Hepatocyte (in vitro differentiated cells): ENCODE results near the gene ABR. TPM values are rescaled to one million over a fixed set of nuclear protein-coding genes. Genes with fewer than 3 reads are reported as not detected.

ENCODE experiments used
- DNase-seq: peaks from one replicate; pipeline ENCODE4 v3.0.0-alpha.2; 2016; ENCODE audit warnings: low spot score
- H2AFZ ChIP-seq: fragments of 200-600 bp; sonication (generic); 2 replicates; pipeline ENCODE4 v1.6.0; 2016; ENCODE audit warnings: antibody characterized with exemption, mild to moderate bottlenecking
- H3K27ac ChIP-seq: fragments of 200-600 bp; sonication (generic); 2 replicates; pipeline ENCODE4 v1.5.1; 2016; ENCODE audit warnings: mild to moderate bottlenecking
- H3K27me3 ChIP-seq: fragments of 200-600 bp; sonication (generic); 2 replicates; pipeline ENCODE4 v1.6.1; 2016
- H3K36me3 ChIP-seq: fragments of 200-600 bp; sonication (generic); replicated peaks from 2 replicates; pipeline ENCODE4 v1.5.1; 2016; ENCODE audit warnings: low read depth; ENCODE audit not compliant: insufficient read depth
- H3K4me1 ChIP-seq: fragments of 200-600 bp; sonication (generic); 2 replicates; pipeline ENCODE4 v1.5.1; 2016; ENCODE audit warnings: mild to moderate bottlenecking, moderate library complexity; ENCODE audit not compliant: insufficient read depth
- H3K4me2 ChIP-seq: fragments of 200-600 bp; sonication (generic); 2 replicates; pipeline ENCODE4 v1.6.0; 2016
- H3K4me3 ChIP-seq: fragments of 200-600 bp; sonication (generic); 2 replicates; pipeline ENCODE4 v1.5.1; 2016; ENCODE audit warnings: mild to moderate bottlenecking
- H3K79me2 ChIP-seq: fragments of 200-600 bp; sonication (generic); 2 replicates; pipeline ENCODE4 v1.6.0; 2017; ENCODE audit warnings: mild to moderate bottlenecking
- H3K9me2 ChIP-seq: fragments of 200-600 bp; sonication (generic); replicated peaks from 2 replicates; pipeline ENCODE4 v1.6.0; 2017; ENCODE audit warnings: mild to moderate bottlenecking; ENCODE audit not compliant: insufficient read depth
- H3K9me3 ChIP-seq: fragments of 200-600 bp; sonication (generic); 2 replicates; pipeline ENCODE4 v1.5.1; 2016; ENCODE audit warnings: low read depth, mild to moderate bottlenecking
- H4K20me1 ChIP-seq: fragments of 200-600 bp; sonication (generic); 2 replicates; pipeline ENCODE4 v1.6.0; 2016; ENCODE audit warnings: mild to moderate bottlenecking; ENCODE audit not compliant: insufficient read depth, poor library complexity, severe bottlenecking
- CTCF ChIP-seq: fragments of 200-600 bp; sonication (generic); IDR thresholded peaks from 2 replicates; pipeline ENCODE4 v1.5.1; 2016; ENCODE audit warnings: antibody characterized with exemption, mild to moderate bottlenecking; ENCODE audit not compliant: poor library complexity
- EZH2 ChIP-seq: fragments of 200-600 bp; sonication (generic); IDR thresholded peaks from 2 replicates; pipeline ENCODE4 v1.6.1; 2016; ENCODE audit warnings: antibody characterized with exemption, mild to moderate bottlenecking, borderline replicate concordance
- EZH2phosphoT487 ChIP-seq: fragments of 200-600 bp; sonication (generic); IDR thresholded peaks from one replicate; pipeline ENCODE4 v1.6.1; 2018; ENCODE audit warnings: antibody characterized with exemption, mild to moderate bottlenecking, low read depth, moderate library complexity; ENCODE audit not compliant: unreplicated experiment, severe bottlenecking
- WGBS: methylation state at CpG from one replicate; pipeline ENCODE4 v1.1.6; 2016; ENCODE audit warnings: low lambda C conversion rate; ENCODE audit errors: missing lambda C conversion rate; 5-methylcytosine and 5-hydroxymethylcytosine counted together
- polyA plus RNA-seq: library from polyadenylated mRNA; unstranded; fragments of >200 nt; fragmentation: Nextera tagmentation; extraction: Ambion mirVana; gene quantifications from 2 replicates; pipeline ENCODE4 v1.2.1, GENCODE V29; 2016
- total RNA-seq: library from RNA; depleted of rRNA; stranded (reverse); fragments of >200 nt; gene quantifications from 2 replicates; pipeline ENCODE4 v1.2.3, GENCODE V29; 2014

Gene ABR
- total and polyA plus RNA-seq, 2 experiments from 2014 or later, result 26.8 to 51.5 TPM

DNA sequence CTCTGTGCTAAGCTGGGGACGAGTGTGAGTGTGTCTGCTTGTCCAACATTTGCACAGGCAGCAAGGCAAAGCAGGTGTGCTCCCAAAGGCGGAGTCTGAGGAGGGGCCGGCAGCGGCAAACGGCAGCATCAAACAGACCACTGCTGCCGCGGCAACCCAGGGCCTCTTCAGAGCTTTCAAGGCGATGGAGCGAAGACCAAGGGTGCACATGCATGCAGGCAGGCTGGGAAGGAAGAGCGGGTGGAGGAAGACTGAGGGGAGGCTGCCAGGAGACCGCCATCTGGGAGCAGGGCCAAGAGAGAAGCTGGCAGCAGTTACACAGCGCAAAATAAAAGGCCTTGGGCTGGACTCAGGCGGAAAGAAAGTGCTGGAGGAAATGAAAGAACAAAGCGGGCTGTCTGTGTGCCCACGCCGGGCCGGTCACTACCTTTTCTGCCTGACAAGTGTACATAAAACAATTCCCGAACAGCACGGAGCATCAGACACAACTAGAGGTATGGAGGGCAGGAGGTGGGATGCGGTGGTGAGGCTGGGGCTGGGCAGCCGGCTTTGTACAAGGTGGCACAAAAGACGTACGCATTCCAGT lies 174.3 kb downstream of the ABR start:
- peak overlapping the region; percentile 41 for H3K4me2 ChIP-seq
- H3K27me3 ChIP-seq, result no peaks in the 10 kb centered on the region
- H3K9me3 ChIP-seq, result no peaks in the 10 kb centered on the region
- no peak overlapping the region for H2AFZ ChIP-seq
- TF ChIP-seq EZH2phosphoT487 (no peak), CTCF (no peak), EZH2 (no peak)
- 70% methylated on average over 23 of the region's 23 CpGs for WGBS
- no peaks in the 10 kb centered on the region for H4K20me1 ChIP-seq
- peaks cover 51% of the 10 kb centered on the region for H3K4me1 ChIP-seq
- peak overlapping the region; percentile 83 for H3K27ac ChIP-seq
- peak; percentile 53 for DNase-seq
- H3K36me3 ChIP-seq, result no peaks in the 10 kb centered on the region
- no peak overlapping the region for H3K4me3 ChIP-seq
- H3K79me2 ChIP-seq, result no peaks in the 10 kb centered on the region
- no peaks in the 10 kb centered on the region for H3K9me2 ChIP-seq

DNA sequence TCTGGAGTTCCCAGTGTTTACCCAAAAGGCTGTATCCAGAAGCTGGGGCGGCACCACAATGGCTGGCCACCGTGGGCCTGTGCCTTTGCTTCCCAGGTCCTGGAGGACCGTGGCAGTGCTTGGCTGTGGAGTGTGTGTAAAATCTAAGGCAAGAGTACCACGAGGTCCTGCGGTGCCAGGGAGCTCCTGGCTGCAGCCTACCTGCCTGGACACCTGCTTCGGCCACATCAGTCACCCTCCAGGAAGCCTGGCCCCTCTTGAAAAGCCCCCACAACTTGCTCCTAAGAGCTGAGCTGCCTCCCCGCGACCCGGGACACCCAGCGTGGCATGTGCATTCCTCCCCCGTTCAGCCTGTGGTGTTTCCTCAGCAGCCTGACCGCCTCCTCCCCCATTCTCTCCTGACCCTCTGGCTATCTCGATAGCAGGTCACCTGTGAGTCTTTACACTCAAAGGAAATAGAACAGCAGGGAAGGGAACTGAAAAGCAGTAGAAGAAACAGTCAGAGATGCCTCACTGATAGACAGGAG lies 174.9 kb downstream of the ABR start:
- Histone ChIP-seq H3K27ac (peak overlapping the region; percentile 83), H3K36me3 (no peaks in the 10 kb centered on the region), H3K4me3 (no peak overlapping the region), H3K4me2 (no peak overlapping the region), H2AFZ (no peak overlapping the region), H3K9me2 (no peaks in the 10 kb centered on the region), H3K27me3 (no peaks in the 10 kb centered on the region), H3K9me3 (no peaks in the 10 kb centered on the region), H4K20me1 (no peaks in the 10 kb centered on the region), H3K79me2 (peaks cover 2% of the 10 kb centered on the region), H3K4me1 (peaks cover 55% of the 10 kb centered on the region)
- 85% methylated on average over 13 of the region's 13 CpGs for WGBS
- DNase-seq, result no peak
- TF ChIP-seq EZH2 (no peak), CTCF (no peak), EZH2phosphoT487 (no peak)

- Histone ChIP-seq H3K4me1 (peaks cover 55% of the 10 kb centered on the region), H3K27me3 (no peaks in the 10 kb centered on the region), H3K4me3 (no peak overlapping the region), H4K20me1 (no peaks in the 10 kb centered on the region), H3K79me2 (peaks cover 8% of the 10 kb centered on the region), H3K9me3 (no peaks in the 10 kb centered on the region), H3K27ac (peak overlapping the region; percentile 89), H2AFZ (no peak overlapping the region), H3K36me3 (no peaks in the 10 kb centered on the region), H3K9me2 (no peaks in the 10 kb centered on the region), H3K4me2 (no peak overlapping the region)
- TF ChIP-seq CTCF, result no peak
- TF ChIP-seq EZH2, result no peak
- TF ChIP-seq EZH2phosphoT487, result no peak
- WGBS, result 81% methylated on average over 30 of the region's 30 CpGs
- DNase-seq, result no peak
These were observed 175.6 kb downstream of the ABR start for GRCh38 chr17:1003972-1004768.
